Neural progenitor cell (in vitro differentiated cells): ENCODE results near the gene KCTD14. TPM values are rescaled to one million over a fixed set of nuclear protein-coding genes. Genes with fewer than 3 reads are reported as not detected.

Source experiments
- DNase-seq: peaks from one replicate; pipeline ENCODE4 v3.0.0-alpha.2; 2016; ENCODE audit warnings: low spot score
- H2AFZ ChIP-seq: fragments of 200-600 bp; sonication (generic); replicated peaks from 2 replicates; pipeline ENCODE4 v1.6.1; 2016; ENCODE audit warnings: antibody characterized with exemption
- H3F3A ChIP-seq: fragments of 200-600 bp; sonication (generic); 2 replicates; pipeline ENCODE4 v1.6.1; 2016; ENCODE audit warnings: antibody characterized with exemption, low read depth
- H3K27ac ChIP-seq: fragments of 200-600 bp; sonication (generic); 2 replicates; pipeline ENCODE4 v1.5.1; 2016; ENCODE audit warnings: mild to moderate bottlenecking
- H3K27me3 ChIP-seq: fragments of 200-600 bp; sonication (generic); 2 replicates; pipeline ENCODE4 v1.6.1; 2016; ENCODE audit warnings: mild to moderate bottlenecking, moderate library complexity
- H3K36me3 ChIP-seq: fragments of 200-600 bp; sonication (generic); 2 replicates; pipeline ENCODE4 v1.5.1; 2016
- H3K4me1 ChIP-seq: fragments of 200-600 bp; sonication (generic); 2 replicates; pipeline ENCODE4 v1.6.1; 2016; ENCODE audit warnings: mixed run types
- H3K4me2 ChIP-seq: fragments of 200-600 bp; sonication (generic); 2 replicates; pipeline ENCODE4 v1.6.1; 2016
- H3K4me3 ChIP-seq: fragments of 200-600 bp; sonication (generic); 2 replicates; pipeline ENCODE4 v1.5.1; 2016
- H3K79me2 ChIP-seq: fragments of 200-600 bp; sonication (generic); 2 replicates; pipeline ENCODE4 v1.6.1; 2016; ENCODE audit warnings: low read depth
- H3K9ac ChIP-seq: fragments of 200-600 bp; sonication (generic); 2 replicates; pipeline ENCODE4 v1.6.1; 2016
- H3K9me3 ChIP-seq: fragments of 200-600 bp; sonication (generic); 2 replicates; pipeline ENCODE4 v1.5.1; 2016; ENCODE audit warnings: low read depth
- H4K20me1 ChIP-seq: fragments of 200-600 bp; sonication (generic); 2 replicates; pipeline ENCODE4 v1.6.1; 2016; ENCODE audit warnings: low read depth
- H3K27ac Mint-ChIP-seq: 3 replicates; pipeline ENCODE4 v1.8.0; 2021; ENCODE audit warnings: mixed read lengths
- H3K27me3 Mint-ChIP-seq: 2 replicates; pipeline ENCODE4 v1.8.0; 2022; ENCODE audit warnings: low read depth, mild to moderate bottlenecking, inconsistent platforms, moderate library complexity, mixed read lengths; ENCODE audit not compliant: insufficient read depth
- H3K36me3 Mint-ChIP-seq: 3 replicates; pipeline ENCODE4 v1.8.0; 2021; ENCODE audit warnings: mixed read lengths
- H3K4me1 Mint-ChIP-seq: 3 replicates; pipeline ENCODE4 v1.8.0; 2021; ENCODE audit warnings: mixed read lengths
- H3K4me3 Mint-ChIP-seq: 3 replicates; pipeline ENCODE4 v1.8.0; 2021; ENCODE audit warnings: mild to moderate bottlenecking, moderate library complexity, mixed read lengths
- H3K9me3 Mint-ChIP-seq: 3 replicates; pipeline ENCODE4 v1.8.0; 2020; ENCODE audit warnings: mixed read lengths
- CTCF ChIP-seq: fragments of 200-600 bp; sonication (generic); IDR thresholded peaks from 2 replicates; pipeline ENCODE4 v1.5.1; 2017; ENCODE audit warnings: antibody characterized with exemption, mild to moderate bottlenecking
- EZH2 ChIP-seq: fragments of 200-600 bp; sonication (generic); IDR thresholded peaks from 2 replicates; pipeline ENCODE4 v1.6.1; 2017; ENCODE audit warnings: antibody characterized with exemption, mild to moderate bottlenecking, moderate library complexity
- EZH2phosphoT487 ChIP-seq: fragments of 200-600 bp; sonication (generic); IDR thresholded peaks from 2 replicates; pipeline ENCODE4 v1.6.1; 2017; ENCODE audit warnings: antibody characterized with exemption
- total RNA-seq: library from RNA; depleted of rRNA; stranded (reverse); fragments of >200 nt; gene quantifications from 2 replicates; pipeline ENCODE4 v1.2.3, GENCODE V29; 2015; ENCODE audit warnings: low replicate concordance

The KCTD14 gene
- total RNA-seq, 1 donor from 2014 or later, result 5.3 TPM

GRCh38 chr11:78010304-78010703 lies 12.8 kb downstream of the KCTD14 start:
- no peak for DNase-seq
- H3K4me3 ChIP-seq, result no peak overlapping the region
- no peaks in the 10 kb centered on the region for H3K9me3 ChIP-seq
- H3K27me3 Mint-ChIP-seq, result no peaks in the 10 kb centered on the region
- H3K9me3 Mint-ChIP-seq, result no peaks in the 10 kb centered on the region
- H3K4me1 ChIP-seq, result no peaks in the 10 kb centered on the region
- H3K36me3 Mint-ChIP-seq, result no peaks in the 10 kb centered on the region
- H4K20me1 ChIP-seq, result no peaks in the 10 kb centered on the region
- H3K4me1 Mint-ChIP-seq, result peaks cover 4% of the 10 kb centered on the region
- TF ChIP-seq EZH2phosphoT487, result no peak
- no peak for TF ChIP-seq CTCF
- no peak for TF ChIP-seq EZH2
- H3K79me2 ChIP-seq, result no peaks in the 10 kb centered on the region
- no peaks in the 10 kb centered on the region for H3F3A ChIP-seq
- no peaks in the 10 kb centered on the region for H3K36me3 ChIP-seq
- H3K27ac ChIP-seq, result no peak overlapping the region
- H3K9ac ChIP-seq, result no peak overlapping the region
- no peaks in the 10 kb centered on the region for H3K27me3 ChIP-seq
- H3K4me3 Mint-ChIP-seq, result no peak overlapping the region
- peak overlapping the region; percentile 59 for H3K27ac Mint-ChIP-seq
- H2AFZ ChIP-seq, result no peak overlapping the region
- H3K4me2 ChIP-seq, result no peak overlapping the region

- no peak overlapping the region for H3K27ac ChIP-seq
- no peak overlapping the region for H2AFZ ChIP-seq
- H3K4me1 ChIP-seq, result no peaks in the 10 kb centered on the region
- no peaks in the 10 kb centered on the region for H3K36me3 ChIP-seq
- H3K36me3 Mint-ChIP-seq, result no peaks in the 10 kb centered on the region
- H3K4me3 ChIP-seq, result no peak overlapping the region
- no peak overlapping the region for H3K9ac ChIP-seq
- H3F3A ChIP-seq, result no peaks in the 10 kb centered on the region
- H3K9me3 Mint-ChIP-seq, result no peaks in the 10 kb centered on the region
- peaks cover 4% of the 10 kb centered on the region for H3K4me1 Mint-ChIP-seq
- no peaks in the 10 kb centered on the region for H3K79me2 ChIP-seq
- no peaks in the 10 kb centered on the region for H3K9me3 ChIP-seq
- TF ChIP-seq EZH2, result no peak
- no peak for TF ChIP-seq EZH2phosphoT487
- no peak for TF ChIP-seq CTCF
- no peak overlapping the region for H3K4me2 ChIP-seq
- no peaks in the 10 kb centered on the region for H3K27me3 Mint-ChIP-seq
- H3K4me3 Mint-ChIP-seq, result no peak overlapping the region
- no peaks in the 10 kb centered on the region for H3K27me3 ChIP-seq
- DNase-seq, result no peak
- no peaks in the 10 kb centered on the region for H4K20me1 ChIP-seq
- peak overlapping the region; percentile 97 for H3K27ac Mint-ChIP-seq
Observed at GRCh38 chr11:78009062-78009461, 14.0 kb downstream of the KCTD14 start.

GRCh38 chr11:78000193-78000592 lies 22.9 kb downstream of the KCTD14 start:
- Histone ChIP-seq H3K9ac (no peak overlapping the region), H3K36me3 (no peaks in the 10 kb centered on the region), H3F3A (peaks cover 3% of the 10 kb centered on the region), H3K79me2 (no peaks in the 10 kb centered on the region), H4K20me1 (no peaks in the 10 kb centered on the region), H3K27me3 (peaks cover 5% of the 10 kb centered on the region), H3K9me3 (no peaks in the 10 kb centered on the region), H3K4me1 (no peaks in the 10 kb centered on the region), H2AFZ (peak overlapping the region; percentile 42), H3K4me3 (no peak overlapping the region), H3K4me2 (no peak overlapping the region), H3K27ac (no peak overlapping the region)
- TF ChIP-seq CTCF (peak; percentile 73), EZH2 (no peak)
- H3K9me3 Mint-ChIP-seq, result no peaks in the 10 kb centered on the region
- H3K4me1 Mint-ChIP-seq, result peaks cover 12% of the 10 kb centered on the region
- H3K27ac Mint-ChIP-seq, result no peak overlapping the region
- no peak overlapping the region for H3K4me3 Mint-ChIP-seq
- H3K36me3 Mint-ChIP-seq, result no peaks in the 10 kb centered on the region
- H3K27me3 Mint-ChIP-seq, result peaks cover 2% of the 10 kb centered on the region
- DNase-seq, result peak; percentile 66
